Glomerular endothelial cell (primary cell): ENCODE results near the gene CAPN11. TPM values are rescaled to one million over a fixed set of nuclear protein-coding genes. Genes with fewer than 3 reads are reported as not detected.
"Not testable (repeated sequence)": the region's sequence is repeated elsewhere in the genome, so short reads cannot be mapped to it uniquely, and the experiment has no call there.

Experiments used
- DNase-seq: peaks from one replicate; pipeline ENCODE4 v3.0.0-alpha.2; 2011; ENCODE audit warnings: low read depth, low spot score; ENCODE audit errors: extremely low read depth
- total RNA-seq: library from RNA; depleted of rRNA; stranded (reverse); fragments of >200 nt; gene quantifications from 2 replicates; pipeline ENCODE4 v1.2.3, GENCODE V29; 2015

The CAPN11 gene
- total RNA-seq, 1 donor from 2014 or later, result 4.1 TPM

- DNase-seq, result no peak
These were observed 66.3 kb downstream of the CAPN11 start for GRCh38 chr6:44224965-44225305.

GRCh38 chr6:44225579-44226325 lies 67.1 kb downstream of the CAPN11 start:
- DNase-seq, result no peak

GRCh38 chr6:44226368-44227147 lies 67.9 kb downstream of the CAPN11 start:
- no peak for DNase-seq

GRCh38 chr6:44227148-44227793 lies 68.7 kb downstream of the CAPN11 start:
- no peak for DNase-seq

GRCh38 chr6:44228031-44228430 lies 69.4 kb downstream of the CAPN11 start:
- DNase-seq, result no peak

- no peak for DNase-seq
These were observed 69.8 kb downstream of the CAPN11 start for GRCh38 chr6:44228433-44228832.

- DNase-seq, result no peak
These were observed 70.2 kb downstream of the CAPN11 start for GRCh38 chr6:44228836-44229235.

- DNase-seq, result no peak
These were observed 70.9 kb downstream of the CAPN11 start for GRCh38 chr6:44229376-44230033.

- no peak for DNase-seq
These were observed 71.5 kb downstream of the CAPN11 start for GRCh38 chr6:44230034-44230675.

GRCh38 chr6:44231426-44231825 lies 72.8 kb downstream of the CAPN11 start:
- DNase-seq, result not testable (repeated sequence)

GRCh38 chr6:44232676-44233566 lies 74.3 kb downstream of the CAPN11 start:
- DNase-seq, result no peak

- DNase-seq, result no peak
These were observed 75.0 kb downstream of the CAPN11 start for GRCh38 chr6:44233567-44234100.

Other genes starting within 250 kb of the CAPN11 start
- 66.2 and 78.2 TPM in 2 replicates for gene MRPL14, start 31.4 kb upstream of the CAPN11 start, total RNA-seq
- gene TMEM63B, start 31.3 kb upstream of the CAPN11 start, total RNA-seq, result 70.1 and 80.8 TPM in 2 replicates
- gene MYMX, start 58.1 kb downstream of the CAPN11 start, total RNA-seq, result 2.2 TPM in 1 of 2 replicates, not detected in the other
- 185 and 208 TPM in 2 replicates for gene SLC29A1, start 64.8 kb downstream of the CAPN11 start, total RNA-seq
- gene HSP90AB1, start 88.3 kb downstream of the CAPN11 start, total RNA-seq, result 1,001 and 1,125 TPM in 2 replicates
- gene SLC35B2, start 98.7 kb downstream of the CAPN11 start, total RNA-seq, result 51.2 and 56.6 TPM in 2 replicates
- 30.5 and 56.9 TPM in 2 replicates for gene NFKBIE, start 106.7 kb downstream of the CAPN11 start, total RNA-seq
- not detected in 2 replicates for gene TMEM151B, start 111.6 kb downstream of the CAPN11 start, total RNA-seq
- gene AARS2, start 154.5 kb downstream of the CAPN11 start, total RNA-seq, result 12.4 and 12.6 TPM in 2 replicates
- gene SPATS1, start 183.8 kb downstream of the CAPN11 start, total RNA-seq, result not detected in 2 replicates
- gene CDC5L, start 228.9 kb downstream of the CAPN11 start, total RNA-seq, result 15.5 and 18.7 TPM in 2 replicates